CD4-positive, alpha-beta T cell treated with Interleukin-21 for 1 hour (primary cell): Measurements from ENCODE around the gene SLC22A23.

Experiments used
- DNase-seq: peaks from one replicate; pipeline ENCODE4 v3.0.0-alpha.2; 2020

Gene SLC22A23

GRCh38 chr6:3419624-3420272 lies 37.1 kb downstream of the SLC22A23 start:
- no peak for DNase-seq

GRCh38 chr6:3418496-3419060 lies 38.3 kb downstream of the SLC22A23 start:
- no peak for DNase-seq

GRCh38 chr6:3417473-3417872 lies 39.4 kb downstream of the SLC22A23 start:
- DNase-seq = no peak

- no peak for DNase-seq
These were observed 41.4 kb downstream of the SLC22A23 start for GRCh38 chr6:3415490-3415889.

- DNase-seq = no peak
These were observed 41.8 kb downstream of the SLC22A23 start for GRCh38 chr6:3415082-3415453.

GRCh38 chr6:3414327-3415081 lies 42.3 kb downstream of the SLC22A23 start:
- no peak for DNase-seq

- DNase-seq = no peak
These were observed 43.3 kb downstream of the SLC22A23 start for GRCh38 chr6:3413592-3413991.

- no peak for DNase-seq
These were observed 43.9 kb downstream of the SLC22A23 start for GRCh38 chr6:3412779-3413500.

- DNase-seq = no peak
These were observed 44.7 kb downstream of the SLC22A23 start for GRCh38 chr6:3411967-3412778.

- DNase-seq = peak; percentile 60
These were observed 46.2 kb downstream of the SLC22A23 start for GRCh38 chr6:3410385-3411360.

GRCh38 chr6:3409699-3410384 lies 47.0 kb downstream of the SLC22A23 start:
- no peak for DNase-seq

GRCh38 chr6:3408665-3409064 lies 48.2 kb downstream of the SLC22A23 start:
- no peak for DNase-seq

- no peak for DNase-seq
These were observed 49.0 kb downstream of the SLC22A23 start for GRCh38 chr6:3407840-3408239.

GRCh38 chr6:3406891-3407809 lies 49.7 kb downstream of the SLC22A23 start:
- no peak for DNase-seq

- DNase-seq = no peak
These were observed 50.5 kb downstream of the SLC22A23 start for GRCh38 chr6:3406362-3406821.

GRCh38 chr6:3405679-3406078 lies 51.2 kb downstream of the SLC22A23 start:
- no peak for DNase-seq

GRCh38 chr6:3405182-3405518 lies 51.7 kb downstream of the SLC22A23 start:
- DNase-seq = no peak

- no peak for DNase-seq
These were observed 53.3 kb downstream of the SLC22A23 start for GRCh38 chr6:3403238-3404173.
